ENCODE measurements around the gene NFYC. TPM values are rescaled to one million over a fixed set of nuclear protein-coding genes. Genes with fewer than 3 reads are reported as not detected.

Gene NFYC
- total RNA-seq, 4 donors from 2014 or later = 30.3 to 36.3 (median 33.3) TPM

GRCh38 chr1:40648928-40649591, 42.4 kb upstream of the NFYC start:
- no peak overlapping the region for H3K4me3 ChIP-seq
- TF ChIP-seq, protein P1, sequence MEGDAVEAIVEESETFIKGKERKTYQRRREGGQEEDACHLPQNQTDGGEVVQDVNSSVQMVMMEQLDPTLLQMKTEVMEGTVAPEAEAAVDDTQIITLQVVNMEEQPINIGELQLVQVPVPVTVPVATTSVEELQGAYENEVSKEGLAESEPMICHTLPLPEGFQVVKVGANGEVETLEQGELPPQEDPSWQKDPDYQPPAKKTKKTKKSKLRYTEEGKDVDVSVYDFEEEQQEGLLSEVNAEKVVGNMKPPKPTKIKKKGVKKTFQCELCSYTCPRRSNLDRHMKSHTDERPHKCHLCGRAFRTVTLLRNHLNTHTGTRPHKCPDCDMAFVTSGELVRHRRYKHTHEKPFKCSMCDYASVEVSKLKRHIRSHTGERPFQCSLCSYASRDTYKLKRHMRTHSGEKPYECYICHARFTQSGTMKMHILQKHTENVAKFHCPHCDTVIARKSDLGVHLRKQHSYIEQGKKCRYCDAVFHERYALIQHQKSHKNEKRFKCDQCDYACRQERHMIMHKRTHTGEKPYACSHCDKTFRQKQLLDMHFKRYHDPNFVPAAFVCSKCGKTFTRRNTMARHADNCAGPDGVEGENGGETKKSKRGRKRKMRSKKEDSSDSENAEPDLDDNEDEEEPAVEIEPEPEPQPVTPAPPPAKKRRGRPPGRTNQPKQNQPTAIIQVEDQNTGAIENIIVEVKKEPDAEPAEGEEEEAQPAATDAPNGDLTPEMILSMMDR (IDR thresholded peaks at IDR 0.05) = no peak
- TF ChIP-seq POLR2A (IDR thresholded peaks at IDR 0.05) = no peak
- no peak for TF ChIP-seq EP300 (IDR thresholded peaks at IDR 0.05)
- H3K9me3 ChIP-seq = no peaks in the 10 kb centered on the region
- no peaks in the 10 kb centered on the region for H3K4me1 ChIP-seq
- H3K27me3 ChIP-seq = peaks cover 0 to 9% of the 10 kb centered on the region in 2 donors
- WGBS, 2 donors = 74 to 75% methylated on average over 15 of the region's 15 CpGs
- H3K36me3 ChIP-seq = no peaks in the 10 kb centered on the region
- H3K27ac ChIP-seq = no peak overlapping the region
- DNase-seq (ENCODE audit: low spot score in 2 of 2) = no peak

GRCh38 chr1:40649592-40649930, 41.9 kb upstream of the NFYC start:
- H3K27me3 ChIP-seq = peaks cover 0 to 14% of the 10 kb centered on the region in 2 donors
- H3K9me3 ChIP-seq = no peaks in the 10 kb centered on the region
- no peak overlapping the region for H3K4me3 ChIP-seq
- TF ChIP-seq EP300 (IDR thresholded peaks at IDR 0.05) (no peak), POLR2A (IDR thresholded peaks at IDR 0.05) (no peak)
- TF ChIP-seq, protein P1 (IDR thresholded peaks at IDR 0.05) = no peak
- 75 to 84% methylated on average over 2 to 5 of the region's 5 CpGs for WGBS, 2 donors
- no peak for DNase-seq (ENCODE audit: low spot score in 2 of 2)
- H3K4me1 ChIP-seq = no peaks in the 10 kb centered on the region
- H3K27ac ChIP-seq = no peak overlapping the region
- no peaks in the 10 kb centered on the region for H3K36me3 ChIP-seq

GRCh38 chr1:40650075-40650474, 41.4 kb upstream of the NFYC start:
- H3K36me3 ChIP-seq = no peaks in the 10 kb centered on the region
- DNase-seq (ENCODE audit: low spot score in 2 of 2) = no peak
- no peak overlapping the region for H3K27ac ChIP-seq
- no peaks in the 10 kb centered on the region for H3K4me1 ChIP-seq
- TF ChIP-seq POLR2A (IDR thresholded peaks at IDR 0.05) (no peak), EP300 (IDR thresholded peaks at IDR 0.05) (no peak)
- TF ChIP-seq, protein P1 (IDR thresholded peaks at IDR 0.05) = no peak
- H3K9me3 ChIP-seq = no peaks in the 10 kb centered on the region
- WGBS, 2 donors = 46 to 50% methylated on average over 2 to 4 of the region's 4 CpGs
- H3K27me3 ChIP-seq = peaks cover 0 to 17% of the 10 kb centered on the region in 2 donors
- no peak overlapping the region for H3K4me3 ChIP-seq

DNA sequence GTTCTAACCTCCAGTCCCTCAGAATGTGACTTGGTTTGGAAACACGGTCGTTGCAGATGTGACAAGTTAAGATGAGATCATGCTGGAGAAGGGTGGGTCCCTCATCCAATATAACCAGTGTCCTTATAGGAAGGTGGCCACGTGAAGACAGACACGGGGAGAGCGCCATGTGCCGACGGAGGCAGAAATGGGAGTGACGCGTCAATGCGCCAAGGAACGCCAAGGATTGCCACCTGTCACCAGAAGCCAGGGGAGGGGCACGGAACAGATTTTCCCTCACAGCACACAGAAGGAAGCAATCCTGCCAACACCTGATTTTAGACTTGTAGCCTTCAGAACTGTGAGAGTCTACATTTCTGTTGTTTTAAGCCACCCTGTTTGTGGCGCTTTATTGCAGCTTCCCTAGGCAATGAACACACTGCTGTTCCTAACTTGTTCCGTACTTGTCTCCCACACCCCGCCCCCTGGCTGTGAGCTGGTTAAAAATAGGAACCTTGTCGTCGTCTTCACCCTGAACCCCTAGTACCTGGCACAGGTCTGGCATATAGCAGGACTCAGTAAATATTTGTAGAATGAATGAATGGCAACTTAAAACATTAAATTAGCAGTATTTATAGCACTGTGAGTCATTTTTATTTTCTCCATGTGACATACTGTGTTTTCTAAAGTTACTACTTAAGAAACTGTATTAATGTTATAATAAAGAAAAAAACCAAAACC, 40.2 kb upstream of the NFYC start:
- Histone ChIP-seq H3K27ac (no peak overlapping the region), H3K27me3 (peaks cover 0 to 17% of the 10 kb centered on the region in 2 donors), H3K4me1 (no peaks in the 10 kb centered on the region), H3K9me3 (no peaks in the 10 kb centered on the region), H3K36me3 (no peaks in the 10 kb centered on the region), H3K4me3 (no peak overlapping the region)
- no peak for TF ChIP-seq EP300 (IDR thresholded peaks at IDR 0.05)
- TF ChIP-seq, protein P1 (IDR thresholded peaks at IDR 0.05) = no peak
- no peak for TF ChIP-seq POLR2A (IDR thresholded peaks at IDR 0.05)
- DNase-seq (ENCODE audit: low spot score in 2 of 2) = no peak
- WGBS, 2 donors = 74 to 76% methylated on average over 17 of the region's 17 CpGs

- no peaks in the 10 kb centered on the region for H3K36me3 ChIP-seq
- no peak overlapping the region for H3K27ac ChIP-seq
- TF ChIP-seq EP300 (IDR thresholded peaks at IDR 0.05) = no peak
- TF ChIP-seq POLR2A (IDR thresholded peaks at IDR 0.05) = no peak
- TF ChIP-seq, protein P1 (IDR thresholded peaks at IDR 0.05) = no peak
- H3K4me1 ChIP-seq = no peaks in the 10 kb centered on the region
- no peak overlapping the region for H3K4me3 ChIP-seq
- no peak for DNase-seq (ENCODE audit: low spot score in 2 of 2)
- peaks cover 0 to 17% of the 10 kb centered on the region in 2 donors for H3K27me3 ChIP-seq
- H3K9me3 ChIP-seq = no peaks in the 10 kb centered on the region
- WGBS, 2 donors = 79 to 80% methylated on average over 5 of the region's 5 CpGs
These were observed 39.0 kb upstream of the NFYC start for GRCh38 chr1:40652468-40652867.
